ENCODE measurements around the gene SECISBP2L.

SECISBP2L gene

GRCh38 chr15:49044002-49044401, 2.2 kb downstream of the SECISBP2L start:
- H2AFZ ChIP-seq (ENCODE audit: low read depth, low read length) = no peak overlapping the region
- H3K9me3 ChIP-seq (ENCODE audit: insufficient read depth, low read length) = no peaks in the 10 kb centered on the region
- no peaks in the 10 kb centered on the region for H3K27me3 ChIP-seq (ENCODE audit: low read depth, low read length)
- no peak overlapping the region for H3K4me3 ChIP-seq (ENCODE audit: low read length)
- no peaks in the 10 kb centered on the region for H3K36me3 ChIP-seq (replicated peaks; ENCODE audit: low read depth, low read length)
- peak overlapping the region; percentile 68; the same call in 1 of the 2 replicates for H3K4me2 ChIP-seq (ENCODE audit: low read length)
- H4K20me1 ChIP-seq (ENCODE audit: insufficient read depth, low read length) = peaks cover 31% of the 10 kb centered on the region; the same call in 1 of the 2 replicates
- no peak for TF ChIP-seq EZH2phosphoT487 (IDR thresholded peaks at IDR 0.05; ENCODE audit: low read depth)
- TF ChIP-seq CTCF (IDR thresholded peaks at IDR 0.05; ENCODE audit: low read depth, low read length) = no peak
- H3K9ac ChIP-seq (ENCODE audit: low read length) = no peak overlapping the region
- H3K79me2 ChIP-seq (ENCODE audit: low read length) = peaks cover 54% of the 10 kb centered on the region
- peaks cover 20% of the 10 kb centered on the region for H3K4me1 ChIP-seq (ENCODE audit: low read length)
- no peak overlapping the region for H3K27ac ChIP-seq (ENCODE audit: low read length)

GRCh38 chr15:49042165-49042564, 4.1 kb downstream of the SECISBP2L start:
- peaks cover 56% of the 10 kb centered on the region for H3K79me2 ChIP-seq (ENCODE audit: low read length)
- no peak for TF ChIP-seq CTCF (IDR thresholded peaks at IDR 0.05; ENCODE audit: low read depth, low read length)
- TF ChIP-seq EZH2phosphoT487 (IDR thresholded peaks at IDR 0.05; ENCODE audit: low read depth) = no peak
- no peak overlapping the region for H3K27ac ChIP-seq (ENCODE audit: low read length)
- no peak overlapping the region for H3K4me3 ChIP-seq (ENCODE audit: low read length)
- H3K9ac ChIP-seq (ENCODE audit: low read length) = no peak overlapping the region
- H3K27me3 ChIP-seq (ENCODE audit: low read depth, low read length) = no peaks in the 10 kb centered on the region
- no peak overlapping the region for H3K4me2 ChIP-seq (ENCODE audit: low read length)
- peaks cover 22% of the 10 kb centered on the region for H3K4me1 ChIP-seq (ENCODE audit: low read length)
- no peak overlapping the region for H2AFZ ChIP-seq (ENCODE audit: low read depth, low read length)
- peaks cover 40% of the 10 kb centered on the region; the same call in 1 of the 2 replicates for H4K20me1 ChIP-seq (ENCODE audit: insufficient read depth, low read length)
- H3K36me3 ChIP-seq (replicated peaks; ENCODE audit: low read depth, low read length) = no peaks in the 10 kb centered on the region
- no peaks in the 10 kb centered on the region for H3K9me3 ChIP-seq (ENCODE audit: insufficient read depth, low read length)

GRCh38 chr15:49041426-49041825, 4.8 kb downstream of the SECISBP2L start:
- Histone ChIP-seq H3K27me3 (ENCODE audit: low read depth, low read length) (no peaks in the 10 kb centered on the region), H3K4me3 (ENCODE audit: low read length) (no peak overlapping the region), H3K27ac (ENCODE audit: low read length) (no peak overlapping the region), H3K4me2 (ENCODE audit: low read length) (no peak overlapping the region), H3K4me1 (ENCODE audit: low read length) (peaks cover 17% of the 10 kb centered on the region), H2AFZ (ENCODE audit: low read depth, low read length) (no peak overlapping the region), H3K79me2 (ENCODE audit: low read length) (peaks cover 56% of the 10 kb centered on the region), H3K36me3 (replicated peaks; ENCODE audit: low read depth, low read length) (peaks cover 4% of the 10 kb centered on the region), H4K20me1 (ENCODE audit: insufficient read depth, low read length) (peaks cover 45% of the 10 kb centered on the region; the same call in 1 of the 2 replicates), H3K9ac (ENCODE audit: low read length) (no peak overlapping the region), H3K9me3 (ENCODE audit: insufficient read depth, low read length) (no peaks in the 10 kb centered on the region)
- no peak for TF ChIP-seq CTCF (IDR thresholded peaks at IDR 0.05; ENCODE audit: low read depth, low read length)
- TF ChIP-seq EZH2phosphoT487 (IDR thresholded peaks at IDR 0.05; ENCODE audit: low read depth) = no peak

GRCh38 chr15:49040151-49040550, 6.1 kb downstream of the SECISBP2L start:
- Histone ChIP-seq H3K9ac (ENCODE audit: low read length) (no peak overlapping the region), H3K4me3 (ENCODE audit: low read length) (no peak overlapping the region), H3K4me1 (ENCODE audit: low read length) (peaks cover 17% of the 10 kb centered on the region), H3K4me2 (ENCODE audit: low read length) (no peak overlapping the region), H3K36me3 (replicated peaks; ENCODE audit: low read depth, low read length) (peaks cover 10% of the 10 kb centered on the region), H2AFZ (ENCODE audit: low read depth, low read length) (no peak overlapping the region), H3K27me3 (ENCODE audit: low read depth, low read length) (no peaks in the 10 kb centered on the region), H3K9me3 (ENCODE audit: insufficient read depth, low read length) (no peaks in the 10 kb centered on the region), H3K27ac (ENCODE audit: low read length) (no peak overlapping the region), H4K20me1 (ENCODE audit: insufficient read depth, low read length) (peaks cover 42% of the 10 kb centered on the region; the same call in 1 of the 2 replicates), H3K79me2 (ENCODE audit: low read length) (peaks cover 45% of the 10 kb centered on the region)
- TF ChIP-seq EZH2phosphoT487 (IDR thresholded peaks at IDR 0.05; ENCODE audit: low read depth) (no peak), CTCF (IDR thresholded peaks at IDR 0.05; ENCODE audit: low read depth, low read length) (no peak)

Data from OCI-LY3 (cell line).